Progenitor cell of endocrine pancreas (in vitro differentiated cells): Measurements from ENCODE around the gene ALDH3B1. TPM values are rescaled to one million over a fixed set of nuclear protein-coding genes. Genes with fewer than 3 reads are reported as not detected.

Experiments
- DNase-seq: peaks from one replicate; pipeline ENCODE4 v3.0.0; 2021; ENCODE audit warnings: low spot score; ENCODE audit not compliant: unreplicated experiment
- H3K27ac Mint-ChIP-seq: 2 replicates; pipeline ENCODE4 v1.8.0; 2021; ENCODE audit warnings: mild to moderate bottlenecking, moderate library complexity, mixed read lengths
- H3K27me3 Mint-ChIP-seq: 2 replicates; pipeline ENCODE4 v1.8.0; 2021; ENCODE audit warnings: mixed read lengths
- H3K36me3 Mint-ChIP-seq: 2 replicates; pipeline ENCODE4 v1.8.0; 2022; ENCODE audit warnings: mixed read lengths; ENCODE audit not compliant: insufficient read depth
- H3K4me1 Mint-ChIP-seq: 2 replicates; pipeline ENCODE4 v1.8.0; 2021; ENCODE audit warnings: low read depth, mixed read lengths
- H3K4me3 Mint-ChIP-seq: 2 replicates; pipeline ENCODE4 v1.8.0; 2021; ENCODE audit warnings: low read depth, mild to moderate bottlenecking, moderate library complexity, mixed read lengths
- H3K9me3 Mint-ChIP-seq: 2 replicates; pipeline ENCODE4 v1.8.0; 2021; ENCODE audit warnings: low read depth, mixed read lengths
- CTCF ChIP-seq: fragments of 200-600 bp; sonication (generic); IDR thresholded peaks from one replicate; pipeline ENCODE4 v1.5.0; 2021; ENCODE audit warnings: antibody characterized with exemption, mild to moderate bottlenecking; ENCODE audit not compliant: unreplicated experiment
- total RNA-seq: library from RNA; stranded (reverse); gene quantifications from 2 replicates; pipeline ENCODE4 v1.2.1, GENCODE V29; 2021

The ALDH3B1 gene
- total RNA-seq, 1 donor from 2014 or later, result not detected

GRCh38 chr11:68040101-68040956, 30.2 kb downstream of the ALDH3B1 start:
- DNase-seq, result no peak
- Mint-ChIP-seq H3K4me3 (peak overlapping the region; percentile 11), H3K27me3 (no peaks in the 10 kb centered on the region), H3K4me1 (peaks cover 2% of the 10 kb centered on the region), H3K9me3 (no peaks in the 10 kb centered on the region), H3K36me3 (no peaks in the 10 kb centered on the region), H3K27ac (peak overlapping the region; percentile 86)
- no peak for TF ChIP-seq CTCF

- no peak overlapping the region for H3K4me3 Mint-ChIP-seq
Measured at GRCh38 chr11:68040957-68041591, 30.9 kb downstream of the ALDH3B1 start.

GRCh38 chr11:68041617-68042218, 31.6 kb downstream of the ALDH3B1 start:
- TF ChIP-seq CTCF, result no peak
- H3K9me3 Mint-ChIP-seq, result no peaks in the 10 kb centered on the region
- H3K27ac Mint-ChIP-seq, result no peak overlapping the region
- H3K36me3 Mint-ChIP-seq, result no peaks in the 10 kb centered on the region
- peaks cover 2% of the 10 kb centered on the region for H3K4me1 Mint-ChIP-seq
- H3K27me3 Mint-ChIP-seq, result no peaks in the 10 kb centered on the region
- DNase-seq, result no peak
- H3K4me3 Mint-ChIP-seq, result no peak overlapping the region

More at GRCh38 chr11:68040957-68041591, 30.9 kb downstream of the ALDH3B1 start:
- no peak for DNase-seq
- H3K27ac Mint-ChIP-seq, result no peak overlapping the region
- H3K9me3 Mint-ChIP-seq, result no peaks in the 10 kb centered on the region
- no peaks in the 10 kb centered on the region for H3K36me3 Mint-ChIP-seq
- peaks cover 2% of the 10 kb centered on the region for H3K4me1 Mint-ChIP-seq
- H3K27me3 Mint-ChIP-seq, result no peaks in the 10 kb centered on the region
- TF ChIP-seq CTCF, result no peak

- Mint-ChIP-seq H3K9me3 (no peaks in the 10 kb centered on the region), H3K4me1 (peaks cover 2% of the 10 kb centered on the region), H3K27me3 (no peaks in the 10 kb centered on the region), H3K27ac (no peak overlapping the region), H3K36me3 (no peaks in the 10 kb centered on the region), H3K4me3 (no peak overlapping the region)
- no peak for TF ChIP-seq CTCF
- DNase-seq, result no peak
Measured at GRCh38 chr11:68042219-68043028, 32.3 kb downstream of the ALDH3B1 start.

GRCh38 chr11:68043029-68043348, 32.9 kb downstream of the ALDH3B1 start:
- Mint-ChIP-seq H3K9me3 (no peaks in the 10 kb centered on the region), H3K4me3 (no peak overlapping the region), H3K27ac (no peak overlapping the region), H3K4me1 (peaks cover 2% of the 10 kb centered on the region), H3K36me3 (no peaks in the 10 kb centered on the region), H3K27me3 (no peaks in the 10 kb centered on the region)
- TF ChIP-seq CTCF, result no peak
- DNase-seq, result no peak
